A673 (cell line): Measurements from ENCODE around the gene FAM83F.

ENCODE experiments used
- CTCF ChIP-seq: fragments of 300-800, 200-600 bp; sonication (generic); conservative IDR thresholded peaks from 2 replicates; pipeline ENCODE4 v1.5.1; 2017; ENCODE audit warnings: low read depth, mild to moderate bottlenecking, antibody characterized with exemption, low read length, moderate library complexity, mixed read lengths
- EZH2 ChIP-seq: fragments of 200-600 bp; sonication (generic); IDR thresholded peaks from 2 replicates; pipeline ENCODE4 v1.6.1; 2017; ENCODE audit warnings: borderline replicate concordance, low read depth, mild to moderate bottlenecking, mixed read lengths, antibody characterized with exemption, low read length; ENCODE audit not compliant: poor library complexity, severe bottlenecking

- TF ChIP-seq CTCF (no peak), EZH2 (no peak)
These were observed 16.0 kb downstream of the FAM83F start for GRCh38 chr22:40010746-40011145.
